GM18526 (cell line): ENCODE measurements around the gene RAP2A.
A peak's percentile ranks its signal among the peaks of the same experiment; 100 is the strongest.

Experiments used
- POLR2A ChIP-seq: IDR thresholded peaks from 3 replicates; pipeline ENCODE4 v1.6.1; 2011; ENCODE audit not compliant: insufficient read length; ENCODE audit errors: extremely low read depth

The RAP2A gene

DNA sequence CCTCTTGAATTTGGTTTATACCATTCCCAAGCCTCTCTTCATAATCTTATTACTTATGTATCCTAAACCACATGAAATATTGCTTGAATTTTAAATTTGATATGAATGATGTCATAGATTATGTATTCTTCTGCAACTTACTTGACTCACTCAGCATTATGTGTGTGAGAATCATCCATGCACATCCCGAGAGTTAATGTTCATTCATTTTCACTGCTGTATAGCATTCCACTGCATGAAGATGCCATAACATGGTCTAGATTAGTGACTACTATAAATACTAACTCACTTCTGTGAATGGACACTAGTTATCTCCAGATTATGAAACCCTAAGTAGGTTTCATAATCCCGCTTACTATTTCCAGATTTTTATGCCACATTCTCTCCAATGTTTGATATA is 25.0 kb upstream of the RAP2A start:
- no peak for TF ChIP-seq POLR2A

DNA sequence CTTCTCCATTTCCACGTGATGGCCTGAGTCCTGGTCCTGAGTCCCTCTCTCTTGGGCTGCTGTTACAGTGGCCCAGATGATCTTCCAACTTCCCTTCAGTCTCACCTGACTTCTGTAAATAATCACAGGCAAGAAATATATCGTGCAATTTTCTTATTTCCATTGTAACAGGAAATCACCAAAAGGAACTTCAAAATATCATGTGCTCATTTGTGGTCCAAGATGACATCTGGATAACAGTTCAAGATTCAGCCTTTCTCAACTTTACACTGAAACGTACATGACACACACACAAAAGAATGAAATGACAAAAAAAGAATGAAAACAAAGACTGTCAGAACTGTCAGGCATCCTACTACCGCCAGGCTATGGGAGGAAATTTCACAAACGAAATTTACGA is 22.0 kb upstream of the RAP2A start:
- TF ChIP-seq POLR2A: no peak

DNA sequence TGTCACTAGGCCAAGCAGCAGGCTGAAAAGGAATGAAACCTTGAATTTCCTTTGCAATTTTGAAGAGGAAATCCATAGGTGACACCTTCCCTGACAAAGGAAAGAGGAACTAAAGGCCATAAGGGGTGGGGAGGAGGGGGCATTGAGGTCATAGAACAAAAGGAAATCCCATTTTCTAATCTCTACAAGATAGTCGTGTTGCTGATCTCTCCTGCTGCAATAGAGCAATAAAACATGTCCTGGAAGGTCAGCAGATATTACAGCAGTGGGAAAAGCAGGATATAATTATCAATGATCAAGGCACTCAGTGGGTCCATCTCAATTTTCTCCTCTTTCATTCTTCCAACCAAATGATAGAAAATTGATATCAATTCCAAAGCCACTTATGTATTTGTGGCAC is 20.3 kb upstream of the RAP2A start:
- no peak for TF ChIP-seq POLR2A

DNA sequence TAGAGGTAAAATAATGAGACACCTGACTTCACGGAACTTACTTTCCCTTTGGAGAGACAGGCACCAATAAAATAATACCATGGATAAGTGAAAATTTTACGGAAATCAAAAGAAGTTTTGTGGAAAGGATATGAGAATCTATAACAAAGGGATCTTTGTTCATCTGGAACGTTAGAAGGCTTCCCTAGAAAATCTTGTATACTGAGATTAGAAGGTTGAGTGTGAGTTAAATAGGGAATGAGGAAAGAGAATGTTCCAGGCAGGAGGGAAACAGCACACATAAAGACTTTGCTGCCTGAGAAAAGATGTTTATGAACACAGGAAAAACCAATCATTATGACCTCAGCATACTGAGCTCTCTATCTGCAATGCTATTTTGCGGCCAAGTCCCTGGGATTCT is 19.6 kb upstream of the RAP2A start:
- no peak for TF ChIP-seq POLR2A

- TF ChIP-seq POLR2A: no peak
These were observed 16.3 kb upstream of the RAP2A start for GRCh38 chr13:97417698-97418097.

GRCh38 chr13:97422118-97423054 is 11.6 kb upstream of the RAP2A start:
- TF ChIP-seq POLR2A: no peak

DNA sequence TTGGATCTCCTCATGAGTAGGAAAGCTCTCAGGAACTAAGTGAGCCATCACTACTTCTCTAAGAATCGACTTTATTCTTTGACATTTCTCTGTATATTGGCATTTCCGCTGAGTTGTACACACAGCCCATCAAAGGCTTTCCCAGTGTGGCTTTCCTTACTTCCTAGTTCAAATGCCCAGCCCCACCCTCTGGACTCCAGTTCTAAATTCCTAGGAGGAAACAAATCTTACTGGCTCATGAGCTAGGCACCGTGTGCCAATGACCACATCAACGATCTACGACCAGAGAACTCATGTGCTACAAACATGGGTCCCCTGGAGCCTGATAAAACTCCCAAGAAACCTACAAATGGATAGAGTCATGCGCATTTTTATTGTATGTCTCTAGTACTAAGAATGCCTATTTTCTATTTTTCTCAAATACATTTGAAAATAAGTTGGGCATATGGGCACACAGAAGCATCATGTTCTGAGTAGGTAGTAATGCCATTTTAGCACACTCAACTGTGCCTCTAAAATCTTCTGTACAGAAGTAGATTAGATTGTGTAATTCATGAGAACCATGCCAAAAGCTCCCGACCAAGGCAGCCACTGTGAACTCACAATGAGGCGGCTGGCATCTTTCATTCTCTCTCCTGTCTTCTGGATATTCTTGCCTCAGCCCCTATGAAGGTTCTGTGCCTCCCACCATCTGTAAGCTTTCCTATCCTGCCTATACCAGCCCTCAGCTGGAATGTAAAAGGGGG is 10.5 kb upstream of the RAP2A start:
- no peak for TF ChIP-seq POLR2A

GRCh38 chr13:97425590-97425989 is 8.4 kb upstream of the RAP2A start:
- no peak for TF ChIP-seq POLR2A

GRCh38 chr13:97426695-97427094 is 7.3 kb upstream of the RAP2A start:
- no peak for TF ChIP-seq POLR2A

DNA sequence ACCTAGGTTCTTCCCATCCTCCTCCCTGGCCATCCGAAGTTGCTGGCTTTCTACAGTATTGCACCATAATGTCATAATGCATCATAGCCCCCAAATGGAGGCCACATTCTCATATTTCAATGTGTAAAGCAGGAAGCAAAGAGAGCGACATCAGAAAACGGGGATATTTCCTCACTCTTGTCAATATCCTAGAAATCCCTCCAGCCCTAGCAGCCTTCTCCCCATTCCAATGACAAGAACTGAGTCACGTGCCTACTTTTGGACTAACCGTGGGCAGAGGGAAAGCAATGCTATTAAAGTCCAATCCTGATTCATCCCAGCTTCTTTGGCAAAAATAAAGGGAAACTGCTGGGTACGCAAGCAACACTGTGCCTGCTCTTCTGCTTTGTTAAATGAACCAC is 4.3 kb upstream of the RAP2A start:
- no peak for TF ChIP-seq POLR2A

GRCh38 chr13:97430296-97430695 is 3.7 kb upstream of the RAP2A start:
- no peak for TF ChIP-seq POLR2A

GRCh38 chr13:97431171-97431764 is 2.7 kb upstream of the RAP2A start:
- no peak for TF ChIP-seq POLR2A

GRCh38 chr13:97432232-97432916 is 1.6 kb upstream of the RAP2A start:
- TF ChIP-seq POLR2A: no peak

DNA sequence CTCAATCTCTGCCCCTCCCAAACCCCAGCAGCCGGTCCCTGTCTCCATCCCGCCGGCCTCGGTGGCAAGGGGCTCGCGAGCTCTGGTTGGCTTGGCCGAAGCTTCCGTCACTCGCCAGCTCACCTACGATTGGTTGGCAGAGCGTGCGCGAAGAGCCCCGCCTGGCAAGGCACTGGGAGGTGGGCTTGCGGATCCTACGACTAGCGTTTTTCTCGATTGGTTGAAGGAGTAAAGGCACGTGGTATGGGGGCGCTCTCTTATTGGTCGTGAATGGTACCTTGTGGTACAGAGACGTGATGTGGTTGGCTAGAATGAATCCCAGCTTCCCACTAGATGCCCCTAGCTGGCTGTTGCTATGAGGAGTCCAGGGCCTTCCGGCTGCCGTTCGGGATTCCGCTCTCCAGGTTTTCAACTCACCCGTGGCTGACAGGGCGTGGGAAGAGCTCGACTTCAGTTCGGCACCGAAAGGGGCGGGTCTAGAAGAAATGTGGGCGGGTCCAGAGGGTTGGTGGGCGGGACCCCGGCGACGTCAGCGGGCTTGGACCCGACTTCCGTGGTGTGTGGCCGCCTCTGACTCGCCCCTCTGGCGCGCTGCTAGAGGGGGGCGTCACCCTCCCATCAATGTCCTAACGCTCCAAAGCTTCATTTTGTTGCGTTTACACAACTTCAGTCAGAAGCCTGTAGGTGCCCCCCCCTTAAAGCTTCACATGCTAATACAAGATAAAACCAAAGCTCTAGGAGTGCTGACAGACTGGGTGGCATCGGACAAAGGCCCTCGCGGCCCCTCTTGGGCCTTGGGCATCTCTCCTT is 847 bp upstream of the RAP2A start:
- TF ChIP-seq POLR2A: peak; percentile 81
